HCT116 (cell line): ENCODE measurements around the gene HPD. TPM values are rescaled to one million over a fixed set of nuclear protein-coding genes. Genes with fewer than 3 reads are reported as not detected.

ENCODE experiments used
- ATAC-seq: fragments of 200-7000 bp; cut with Tn5 transposase; 2 replicates; pipeline ENCODE4 v1.9.1; 2020; ENCODE audit warnings: mild to moderate bottlenecking, moderate library complexity
- BruUV-seq: library from RNA; stranded (reverse); fragments of 400-500 nt; replicated peaks from 2 replicates; lab custom pipeline; 2021; lab: Mats Ljungman, UMichigan
- CTCF ChIA-PET: fragments of 300-600 bp; sonication (Branson Sonifier 250); formaldehyde crosslinking; loops from one replicate; lab custom pipeline; 2021; ENCODE audit warnings: antibody characterized with exemption; lab: Charles Lee
- POLR2A ChIA-PET: fragments of 300-600, 350-600 bp; sonication (Branson Sonifier 250); formaldehyde crosslinking; loops from one replicate; lab custom pipeline; 2021; ENCODE audit warnings: antibody characterized with exemption; lab: Charles Lee
- RAD21 ChIA-PET, 2 experiments: fragments of 300-600 bp; sonication (Branson Sonifier 250); formaldehyde crosslinking; loops; one replicate each; lab custom pipeline; 2023; ENCODE audit warnings: low total read pairs in 2 of 2; ENCODE audit not compliant: uncharacterized antibody in 2 of 2, unreplicated experiment in 2 of 2, low non-redundant PET in 1 of 2; lab: Charles Lee
- DNase-seq: peaks from one replicate; pipeline ENCODE4 v3.0.0-alpha.2; 2010; ENCODE audit warnings: low read depth, low spot score
- H2AFZ ChIP-seq: fragments of 200-600 bp; shearing (Covaris generic), sonication (generic); 2 replicates; pipeline ENCODE4 v1.6.1; 2017; ENCODE audit warnings: low read depth, mixed run types, mixed read lengths, antibody characterized with exemption, low read length; ENCODE audit not compliant: poor library complexity, severe bottlenecking
- H3K27ac ChIP-seq: 2 replicates; pipeline ENCODE4 v1.5.1; 2012; ENCODE audit warnings: low read depth, low read length
- H3K27me3 ChIP-seq: fragments of 200-600 bp; sonication (generic); 2 replicates; pipeline ENCODE4 v1.6.1; 2016; ENCODE audit warnings: mixed run types, low read length, mixed read lengths; ENCODE audit not compliant: insufficient read depth
- H3K36me3 ChIP-seq, 2 experiments: fragments of 200-500 bp in 1 of 2; fragments of 200-600 bp in 1 of 2; sonication (Bioruptor generic) in 1 of 2; sonication (generic) in 1 of 2; 2 replicates each; pipeline versions ENCODE4 v1.5.1 to v1.6.1; 2014 to 2016; ENCODE audit warnings: low read length in 2 of 2, inconsistent platforms in 1 of 2, mixed read lengths in 1 of 2, mixed run types in 1 of 2; ENCODE audit not compliant: insufficient read depth in 2 of 2, control insufficient read depth in 1 of 2
- H3K4me1 ChIP-seq, 2 experiments: fragments of 200-600 bp in 1 of 2; sonication (generic) in 1 of 2; 2 replicates each; pipeline versions ENCODE4 v1.5.1 to v1.6.1; 2012 to 2017; ENCODE audit warnings: low read length in 2 of 2, inconsistent platforms in 1 of 2, mild to moderate bottlenecking in 1 of 2, mixed read lengths in 1 of 2, mixed run types in 1 of 2, moderate library complexity in 1 of 2; ENCODE audit not compliant: insufficient read depth in 2 of 2, control insufficient read depth in 1 of 2
- H3K4me2 ChIP-seq: fragments of 200-600 bp; sonication (generic); 2 replicates; pipeline ENCODE4 v1.6.1; 2017; ENCODE audit warnings: mixed run types, low read length, mixed read lengths
- H3K4me3 ChIP-seq, 2 experiments: fragments of 200-600 bp in 1 of 2; sonication (generic) in 1 of 2; replicated peaks in 1 of 2; 2 replicates each; pipeline ENCODE4 v1.5.1; 2011 to 2016; ENCODE audit warnings: low read length in 2 of 2, control low read depth in 1 of 2, low read depth in 1 of 2, mild to moderate bottlenecking in 1 of 2, mixed read lengths in 1 of 2, mixed run types in 1 of 2
- H3K79me2 ChIP-seq: fragments of 200-600 bp; sonication (generic); 2 replicates; pipeline ENCODE4 v1.6.1; 2017; ENCODE audit warnings: mild to moderate bottlenecking, mixed run types, low read length, moderate library complexity, mixed read lengths; ENCODE audit not compliant: insufficient read depth
- H3K9ac ChIP-seq: fragments of 200-600 bp; sonication (generic); 2 replicates; pipeline ENCODE4 v1.6.1; 2016; ENCODE audit warnings: low read length, mixed read lengths
- H3K9me2 ChIP-seq: fragments of 200-600 bp; sonication (generic), shearing (Covaris generic); 2 replicates; pipeline ENCODE4 v1.6.1; 2017; ENCODE audit warnings: mixed run types, mild to moderate bottlenecking, moderate library complexity; ENCODE audit not compliant: insufficient read depth
- H3K9me3 ChIP-seq, 2 experiments: fragments of 200-500 bp in 1 of 2; fragments of 200-600 bp in 1 of 2; sonication (Bioruptor generic) in 1 of 2; sonication (generic) in 1 of 2; 2 replicates each; pipeline ENCODE4 v1.6.1; 2014 to 2017; ENCODE audit warnings: low read length in 2 of 2, mixed read lengths in 2 of 2, inconsistent platforms in 1 of 2, low read depth in 1 of 2, mild to moderate bottlenecking in 1 of 2, mixed run types in 1 of 2, moderate library complexity in 1 of 2; ENCODE audit not compliant: control insufficient read depth in 1 of 2, insufficient read depth in 1 of 2
- H4K20me1 ChIP-seq: fragments of 200-600 bp; sonication (generic), shearing (Covaris generic); 2 replicates; pipeline ENCODE4 v1.6.1; 2017; ENCODE audit warnings: mixed run types, mild to moderate bottlenecking, moderate library complexity; ENCODE audit not compliant: insufficient read depth
- EGR1 ChIP-seq: IDR thresholded peaks from 2 replicates; pipeline ENCODE4 v1.6.1; 2012; ENCODE audit warnings: low read depth
- EZH2 ChIP-seq: fragments of 200-600 bp; sonication (generic); IDR thresholded peaks from 2 replicates; pipeline ENCODE4 v1.6.1; 2017; ENCODE audit warnings: antibody characterized with exemption, mixed run types
- EZH2phosphoT487 ChIP-seq: fragments of 200-600 bp; IDR thresholded peaks from 2 replicates; pipeline ENCODE4 v1.6.1; 2018; ENCODE audit warnings: antibody characterized with exemption, borderline replicate concordance
- POLR2A ChIP-seq: IDR thresholded peaks from 2 replicates; pipeline ENCODE4 v1.7.0; 2011; ENCODE audit warnings: borderline replicate concordance; ENCODE audit not compliant: insufficient read depth, insufficient read length; ENCODE audit errors: extremely low read depth
- RAD21 ChIP-seq: IDR thresholded peaks from 2 replicates; pipeline ENCODE4 v1.6.1; 2012; ENCODE audit warnings: low read depth, mild to moderate bottlenecking
- SIN3A ChIP-seq: IDR thresholded peaks from 2 replicates; pipeline ENCODE4 v1.6.1; 2012; ENCODE audit warnings: low read depth
- ZBTB33 ChIP-seq: IDR thresholded peaks from 2 replicates; pipeline ENCODE4 v1.6.1; 2011; ENCODE audit warnings: mild to moderate bottlenecking, low read length, moderate library complexity; ENCODE audit not compliant: insufficient replicate concordance; ENCODE audit errors: extremely low read depth
- ZNF274 ChIP-seq: fragments of 200-500 bp; sonication (Bioruptor generic); IDR thresholded peaks from 2 replicates; pipeline ENCODE4 v1.6.1; 2014; ENCODE audit warnings: mild to moderate bottlenecking, low read depth, low read length, inconsistent platforms
- intact Hi-C: fragments of 100-400 bp; cut with micrococcal nuclease; formaldehyde crosslinking; loops from 2 replicates; pipeline ENCODE4 v1.10.0; 2022
- total RNA-seq: library from RNA; stranded (reverse); gene quantifications from one replicate; pipeline ENCODE4 v1.2.1, GENCODE V29; 2021; ENCODE audit not compliant: unreplicated experiment

The HPD gene
- total RNA-seq, 1 experiment from 2014 or later: 1.1 TPM

DNA sequence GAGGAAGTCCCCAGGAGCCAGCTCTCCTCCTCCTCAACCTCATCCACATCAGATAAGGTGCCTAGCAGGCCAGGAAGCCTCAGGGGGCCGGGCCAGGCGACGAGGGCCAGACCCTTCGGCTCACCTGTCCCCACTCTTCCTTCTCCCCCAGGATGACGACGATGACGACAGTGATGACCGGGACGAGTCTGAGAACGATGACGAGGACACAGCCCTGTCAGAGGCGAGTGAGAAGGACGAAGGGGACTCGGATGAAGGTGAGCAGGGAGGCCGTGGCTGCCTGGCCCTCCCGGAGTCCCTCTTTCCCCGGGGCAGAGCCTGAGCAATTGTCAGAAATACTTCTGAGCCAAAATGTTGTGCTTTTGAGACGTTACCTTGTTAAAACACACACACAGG lies 41.0 kb downstream of the HPD start:
- Histone ChIP-seq H3K27ac (no peak overlapping the region), H4K20me1 (no peaks in the 10 kb centered on the region), H3K36me3 (peaks cover 33 to 35% of the 10 kb centered on the region in 2 experiments; a peak in 3 of 4 replicates), H3K4me3 (no peak overlapping the region), H3K9ac (no peak overlapping the region), H3K4me1 (peaks cover 0 to 6% of the 10 kb centered on the region in 2 experiments; a peak in 2 of 4 replicates), H3K4me2 (no peak overlapping the region), H3K27me3 (no peaks in the 10 kb centered on the region), H3K9me3 (no peaks in the 10 kb centered on the region), H2AFZ (no peak overlapping the region), H3K9me2 (no peaks in the 10 kb centered on the region), H3K79me2 (peaks cover 30% of the 10 kb centered on the region)
- no TSS peak for BruUV-seq
- CTCF ChIA-PET: no interaction called here
- RAD21 ChIA-PET: no interaction called here
- intact Hi-C loops: no loop called here
- POLR2A ChIA-PET: no interaction called here
- DNase-seq (no peak), ATAC-seq (no peak)
- TF ChIP-seq POLR2A (no peak), RAD21 (no peak), ZBTB33 (no peak), SIN3A (no peak), EZH2phosphoT487 (no peak), EZH2 (no peak), ZNF274 (no peak), EGR1 (no peak)
